Astrocyte (in vitro differentiated cells and primary cell): ENCODE data around the gene PLSCR1.

Experiments
- EZH2 ChIP-seq: IDR thresholded peaks from 2 replicates; pipeline ENCODE4 v1.6.1; 2012; ENCODE audit warnings: mild to moderate bottlenecking, low read length, inconsistent platforms; ENCODE audit not compliant: insufficient read depth
- TF ChIP-seq, protein P1 (sequence below): IDR thresholded peaks from 2 replicates; pipeline ENCODE4 v1.5.1; 2011; ENCODE audit warnings: low read depth, mild to moderate bottlenecking, inconsistent platforms, low read length, moderate library complexity; ENCODE audit not compliant: insufficient read depth

DNA sequence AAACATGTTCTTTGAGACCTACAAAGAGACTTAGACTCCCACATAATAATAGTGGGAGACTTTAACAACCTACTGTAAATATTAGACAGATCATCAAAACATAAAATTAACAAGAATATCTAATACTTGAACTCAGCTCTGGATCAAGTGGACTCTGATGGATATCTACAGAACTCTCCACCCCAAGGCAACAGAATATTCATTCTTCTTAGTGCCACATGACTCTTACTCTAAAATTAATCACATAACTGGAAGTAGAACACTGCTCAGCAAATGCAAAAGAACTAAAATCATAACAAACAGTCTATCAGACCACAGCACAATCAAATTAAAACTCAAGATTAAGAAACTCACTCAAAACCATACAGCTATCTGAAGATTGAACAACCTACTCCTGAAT, 59.1 kb downstream of the PLSCR1 start:
- TF ChIP-seq, protein P1, sequence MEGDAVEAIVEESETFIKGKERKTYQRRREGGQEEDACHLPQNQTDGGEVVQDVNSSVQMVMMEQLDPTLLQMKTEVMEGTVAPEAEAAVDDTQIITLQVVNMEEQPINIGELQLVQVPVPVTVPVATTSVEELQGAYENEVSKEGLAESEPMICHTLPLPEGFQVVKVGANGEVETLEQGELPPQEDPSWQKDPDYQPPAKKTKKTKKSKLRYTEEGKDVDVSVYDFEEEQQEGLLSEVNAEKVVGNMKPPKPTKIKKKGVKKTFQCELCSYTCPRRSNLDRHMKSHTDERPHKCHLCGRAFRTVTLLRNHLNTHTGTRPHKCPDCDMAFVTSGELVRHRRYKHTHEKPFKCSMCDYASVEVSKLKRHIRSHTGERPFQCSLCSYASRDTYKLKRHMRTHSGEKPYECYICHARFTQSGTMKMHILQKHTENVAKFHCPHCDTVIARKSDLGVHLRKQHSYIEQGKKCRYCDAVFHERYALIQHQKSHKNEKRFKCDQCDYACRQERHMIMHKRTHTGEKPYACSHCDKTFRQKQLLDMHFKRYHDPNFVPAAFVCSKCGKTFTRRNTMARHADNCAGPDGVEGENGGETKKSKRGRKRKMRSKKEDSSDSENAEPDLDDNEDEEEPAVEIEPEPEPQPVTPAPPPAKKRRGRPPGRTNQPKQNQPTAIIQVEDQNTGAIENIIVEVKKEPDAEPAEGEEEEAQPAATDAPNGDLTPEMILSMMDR: no peak
- no peak for TF ChIP-seq EZH2
